Bone marrow (tissue), 2 donors: Measurements from ENCODE around the gene COPS3.

Experiments used
- DNase-seq, 2 donors: peaks; one replicate each; lab custom pipeline; 2025; lab: John Stamatoyannopoulos, UW

COPS3 gene

DNA sequence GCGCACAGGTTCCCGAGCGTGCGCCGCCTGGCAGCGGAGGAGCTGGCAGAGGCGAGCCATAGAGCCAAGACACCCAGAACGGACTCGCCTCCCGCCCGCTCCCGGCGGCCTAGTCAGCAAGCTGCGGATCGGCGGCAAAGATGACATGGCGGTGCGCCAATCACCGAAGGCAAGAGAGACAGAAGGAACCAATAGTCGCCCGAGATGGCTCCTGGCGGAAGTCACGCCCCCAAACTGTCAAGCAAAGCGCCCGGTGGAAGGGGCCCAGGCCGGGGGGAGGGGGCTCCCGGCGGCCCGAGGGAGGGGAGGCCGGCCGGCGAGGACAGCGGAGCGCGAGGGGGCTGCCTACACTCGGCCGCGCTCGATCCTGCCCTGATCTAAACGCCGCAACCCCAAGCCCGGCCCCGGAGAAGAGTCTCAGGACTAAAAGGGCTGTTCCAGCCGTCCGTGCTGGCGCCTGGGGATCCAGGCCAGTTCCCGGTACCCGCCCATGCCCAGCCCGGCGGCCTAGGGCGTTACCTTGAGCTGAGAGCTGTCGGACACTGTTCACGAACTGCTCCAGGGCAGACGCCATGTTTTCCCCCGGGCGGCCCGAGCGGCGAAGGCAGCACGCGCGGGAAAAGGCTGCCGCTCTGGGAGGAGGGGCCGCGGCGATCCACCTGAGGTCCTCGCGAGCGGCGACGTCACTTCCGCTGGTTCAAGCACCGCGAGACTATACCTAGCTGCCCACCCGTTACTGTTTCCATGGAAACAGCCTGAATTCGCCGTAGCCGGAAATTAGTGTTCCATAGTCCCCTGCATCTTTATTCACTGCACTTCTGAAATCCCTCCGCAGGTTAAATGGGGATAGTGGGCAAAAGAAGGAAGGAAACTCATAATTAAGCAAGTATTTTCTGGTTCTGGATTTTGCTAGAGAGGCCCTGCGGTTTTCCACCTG, at the start of gene COPS3:
Gene COPS3, minus strand, starts transcription at position 634 of the 937 bp plus-strand sequence. Its CDS starts 60 bp downstream, at position 574.
- DNase-seq: peak; percentile 90 to 99

DNA sequence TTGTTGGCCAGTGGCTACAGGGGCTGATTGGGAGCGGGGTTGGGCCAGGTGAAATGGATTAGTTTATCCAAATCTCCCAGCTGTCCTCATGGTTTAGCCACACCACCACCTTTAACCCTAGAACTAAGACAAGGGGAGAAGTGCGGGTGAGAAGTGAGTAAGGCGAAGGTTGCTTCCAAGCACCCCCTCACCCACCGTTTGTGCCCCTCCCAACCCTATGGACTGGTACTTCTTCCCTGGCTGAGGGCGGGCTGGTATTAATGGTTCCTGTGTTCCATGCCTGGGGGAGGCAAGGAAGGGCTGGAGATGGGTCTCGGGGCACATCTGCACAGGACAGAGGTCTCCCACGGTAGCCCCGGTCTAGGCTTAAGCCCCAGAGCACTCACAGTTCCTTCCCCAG, 47.2 kb upstream of the COPS3 start:
- no peak for DNase-seq

DNA sequence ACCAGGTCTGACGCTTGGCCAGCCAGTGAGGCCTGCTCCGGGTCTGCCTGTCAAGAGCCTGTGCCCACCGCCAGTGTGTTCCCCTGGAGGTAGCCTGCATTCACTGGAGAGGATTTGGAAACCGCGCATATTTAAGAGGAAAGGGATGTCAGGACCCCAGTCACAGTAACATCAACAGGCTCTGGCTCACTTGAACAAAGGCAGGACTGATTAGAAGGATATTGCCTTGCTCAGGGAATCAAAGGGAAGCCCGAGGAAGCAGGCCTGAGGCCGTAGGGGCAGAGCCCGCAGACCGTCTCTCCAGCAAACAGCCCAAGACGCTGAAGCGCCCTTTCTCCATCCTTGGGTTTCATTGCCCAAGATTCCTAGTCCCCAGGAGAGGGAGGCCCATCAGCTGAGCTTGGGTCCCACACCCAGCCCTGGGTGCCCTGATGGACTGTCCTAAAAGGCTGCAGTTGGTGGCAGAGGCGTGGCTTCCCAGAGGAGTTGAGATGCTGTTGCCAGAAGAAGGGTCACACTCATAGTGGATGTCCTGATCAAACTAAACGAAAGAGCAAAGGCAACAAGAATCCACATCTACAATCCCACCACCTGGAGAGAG, 45.3 kb upstream of the COPS3 start:
- no peak for DNase-seq

DNA sequence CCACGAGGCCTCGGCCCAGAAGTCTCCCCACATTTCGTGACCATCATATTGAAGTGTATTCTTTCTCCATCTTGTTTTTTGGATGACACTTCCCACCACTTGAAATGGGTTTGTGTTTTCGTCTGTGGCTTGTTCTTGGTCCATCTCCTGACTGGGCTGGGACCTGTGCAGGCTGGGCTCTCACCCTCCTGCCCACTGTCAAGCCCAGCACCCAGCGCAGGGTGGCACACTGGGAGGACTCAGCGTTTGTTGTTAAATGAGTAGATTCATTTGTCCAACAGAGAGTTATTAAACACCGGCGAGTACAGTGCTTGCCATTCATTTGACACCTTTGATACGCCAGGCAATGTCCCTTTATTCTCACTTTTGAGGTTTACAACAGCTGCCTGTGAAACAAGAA, 44.8 kb upstream of the COPS3 start:
- DNase-seq: no peak

- no peak for DNase-seq
These were observed 44.2 kb upstream of the COPS3 start for GRCh38 chr17:17325228-17325627.

- DNase-seq: no peak
These were observed 43.6 kb upstream of the COPS3 start for GRCh38 chr17:17324616-17325015.

GRCh38 chr17:17322516-17323510, 41.8 kb upstream of the COPS3 start:
- DNase-seq: no peak

GRCh38 chr17:17321356-17322025, 40.4 kb upstream of the COPS3 start:
- DNase-seq: no peak

GRCh38 chr17:17320911-17321220, 39.8 kb upstream of the COPS3 start:
- no peak for DNase-seq

- DNase-seq: no peak
These were observed 39.3 kb upstream of the COPS3 start for GRCh38 chr17:17320188-17320910.

DNA sequence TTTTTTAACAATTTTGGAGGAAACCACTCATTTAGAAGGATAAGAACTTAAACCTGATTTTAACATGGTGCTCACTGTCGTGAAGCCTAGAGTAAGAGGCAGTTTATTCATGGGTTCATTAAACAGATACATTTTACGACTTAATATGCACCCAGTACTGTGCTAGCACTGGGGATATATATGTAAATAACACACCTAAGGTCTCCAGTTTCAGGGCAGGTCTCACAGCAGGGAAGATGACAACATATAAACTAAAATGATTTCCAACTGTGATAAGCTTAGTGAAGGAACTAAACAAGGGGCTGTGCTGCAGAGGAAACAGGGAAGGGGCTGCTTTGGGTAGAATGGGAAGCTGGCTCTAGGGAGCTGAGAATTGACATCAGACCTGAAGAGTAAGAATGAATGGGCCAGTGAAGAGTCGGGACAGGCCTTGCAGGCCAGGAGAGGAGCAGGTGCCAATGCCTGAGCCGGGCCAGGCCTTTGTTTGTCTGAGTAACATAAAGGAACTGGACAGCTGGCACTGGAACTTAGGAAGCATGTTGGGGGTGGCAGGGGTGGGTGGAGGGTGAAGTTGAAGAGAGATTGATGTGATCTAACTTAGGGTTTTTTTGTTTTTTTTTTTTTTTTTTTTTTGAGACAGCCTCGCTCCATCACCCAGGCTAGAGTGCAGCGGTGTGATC, 34.2 kb upstream of the COPS3 start:
- no peak for DNase-seq

DNA sequence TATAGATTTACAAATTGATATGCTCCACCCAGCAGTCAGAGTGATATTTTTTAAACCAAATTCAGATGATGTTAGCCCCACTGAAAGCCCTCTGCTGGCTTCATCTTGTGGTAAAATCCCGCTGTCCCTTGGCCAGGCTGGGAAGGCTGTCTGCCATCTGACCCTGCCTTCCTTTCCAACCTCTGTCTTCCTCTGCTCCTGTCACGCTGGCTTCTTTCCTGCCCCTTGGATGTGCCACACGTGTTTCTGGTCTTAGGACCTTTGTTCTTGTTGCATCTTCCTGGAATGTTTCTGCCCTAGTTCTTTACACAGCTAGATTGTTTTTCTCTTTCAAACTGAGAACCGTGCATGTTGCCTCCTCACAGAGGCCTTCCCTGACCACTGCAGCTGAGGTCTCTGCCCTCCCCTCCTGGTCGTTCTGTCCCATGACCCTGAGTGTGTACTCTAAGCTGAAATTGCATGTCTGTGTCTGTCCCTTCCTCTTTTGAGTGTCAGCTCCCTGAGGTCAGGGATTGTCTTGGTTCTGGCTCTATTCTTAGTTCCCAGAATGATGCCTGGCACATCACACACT, 33.5 kb upstream of the COPS3 start:
- DNase-seq: no peak

DNA sequence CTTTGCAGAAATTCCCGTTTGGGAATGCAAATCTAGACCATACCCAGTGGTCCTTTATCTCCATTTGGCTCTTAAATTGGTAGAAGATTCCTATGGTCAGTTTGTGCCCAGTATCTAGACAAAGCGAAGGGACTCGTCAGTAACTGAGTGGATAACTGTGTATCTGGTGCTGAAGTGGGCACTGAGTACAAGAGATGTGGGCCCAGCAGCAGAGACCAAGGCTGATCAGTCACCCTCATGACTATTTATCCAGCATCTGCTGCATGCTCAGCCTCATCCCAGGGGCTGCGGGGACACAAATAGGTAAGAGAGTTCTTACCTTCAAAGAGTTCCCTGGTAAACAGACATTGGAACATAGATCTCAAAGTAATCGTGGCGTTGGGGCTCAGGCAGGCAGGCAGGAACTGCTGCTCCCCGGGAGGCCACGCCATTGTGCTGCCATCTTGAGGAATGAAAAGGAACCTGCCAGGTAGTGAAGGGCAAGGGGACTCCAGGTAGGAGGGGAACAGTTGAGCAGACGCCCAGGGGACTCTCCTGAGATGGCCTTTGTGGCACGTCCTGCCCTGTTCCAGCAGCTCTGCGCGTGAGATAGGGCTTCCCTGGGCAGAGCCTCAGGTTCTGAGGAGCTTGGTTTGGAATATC, 32.4 kb upstream of the COPS3 start:
- DNase-seq: peak in 1 of 2 donors; percentile 7

DNA sequence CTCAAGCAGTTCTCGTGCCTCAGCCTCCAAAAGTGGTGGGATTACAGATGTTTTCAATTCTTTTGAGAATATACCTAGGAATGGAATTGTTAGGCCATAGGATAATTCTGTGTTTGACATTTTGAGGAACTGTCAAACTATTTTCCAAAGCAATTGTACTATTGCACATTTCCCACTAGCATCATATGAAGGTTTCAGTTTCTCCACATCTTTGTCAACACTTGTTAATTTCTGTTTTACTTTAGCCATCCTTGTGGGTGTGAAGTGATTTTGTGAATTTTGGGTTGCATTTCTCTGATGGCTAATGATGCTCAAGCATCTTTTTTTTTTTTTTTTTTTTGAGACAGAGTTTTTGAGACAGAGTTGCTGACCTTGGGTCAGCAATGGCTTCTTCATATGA, 28.3 kb upstream of the COPS3 start:
- no peak for DNase-seq

GRCh38 chr17:17305281-17305801, 24.3 kb upstream of the COPS3 start:
- DNase-seq: peak in 1 of 2 donors; percentile 67

DNA sequence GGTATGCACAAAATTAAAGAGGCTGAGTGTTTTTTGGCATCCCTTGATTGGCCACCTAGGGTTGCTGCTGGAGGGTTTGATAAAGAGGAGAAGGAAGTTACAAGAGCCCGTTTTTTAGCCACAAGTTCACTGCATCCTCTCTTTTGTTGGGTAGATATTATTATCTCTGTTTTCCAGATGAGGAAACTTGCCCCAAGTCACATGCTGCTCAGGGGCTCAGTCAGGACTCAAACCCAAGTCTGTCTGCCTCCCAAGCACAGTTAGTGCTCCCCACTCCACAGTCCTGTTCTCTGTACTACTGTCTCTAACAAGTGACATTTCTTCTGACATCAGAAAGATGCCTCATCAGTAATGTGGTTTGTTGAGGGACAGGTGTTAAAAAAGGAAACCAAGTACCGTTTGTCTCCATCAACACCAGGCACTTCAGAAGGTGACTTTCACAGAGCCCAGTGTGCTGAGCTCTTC, 23.5 kb upstream of the COPS3 start:
- peak in 1 of 2 donors; percentile 43 for DNase-seq

GRCh38 chr17:17303847-17304490, 22.9 kb upstream of the COPS3 start:
- DNase-seq: no peak

DNA sequence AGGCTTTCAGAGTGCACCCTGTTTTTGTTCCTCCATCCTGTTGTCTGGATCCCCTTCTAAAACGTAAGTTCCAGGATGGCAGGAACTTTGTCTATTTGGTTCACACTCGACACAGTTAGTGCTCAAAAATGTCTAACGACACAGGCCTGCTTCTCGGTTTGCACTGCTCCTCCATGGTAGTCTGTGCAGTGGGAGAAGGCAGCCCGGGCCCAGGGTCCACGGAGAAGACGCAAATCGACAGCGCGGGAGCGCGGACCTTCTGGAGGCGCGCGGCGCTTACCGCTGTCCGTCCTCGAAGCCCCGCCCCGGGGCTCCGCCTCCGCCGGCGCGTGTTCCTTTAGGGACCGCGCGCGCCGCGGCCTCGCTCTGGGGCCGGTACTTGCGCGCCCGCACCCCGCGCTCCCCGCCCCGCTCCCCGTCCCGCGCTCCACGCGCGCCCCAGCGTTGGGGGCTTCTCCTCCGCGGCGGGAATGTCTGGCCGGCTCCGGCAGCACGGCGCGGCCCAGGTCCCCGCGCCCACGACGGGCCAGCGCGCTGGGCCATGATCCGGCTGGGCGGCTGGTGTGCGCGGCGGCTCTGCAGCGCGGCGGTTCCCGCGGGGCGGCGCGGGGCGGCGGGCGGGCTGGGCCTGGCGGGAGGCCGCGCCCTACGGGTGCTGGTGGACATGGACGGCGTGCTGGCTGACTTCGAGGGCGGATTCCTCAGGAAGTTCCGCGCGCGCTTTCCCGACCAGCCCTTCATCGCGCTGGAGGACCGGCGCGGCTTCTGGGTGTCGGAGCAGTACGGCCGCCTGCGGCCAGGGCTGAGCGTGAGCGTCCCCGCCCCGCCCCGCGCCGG, 22.2 kb upstream of the COPS3 start, which contains the start of gene NT5M:
Gene NT5M, plus strand, starts transcription at position 364 of the 837 bp plus-strand sequence. Its CDS starts 178 bp downstream, at position 542.
- DNase-seq: peak; percentile 27 to 46
